RCC 7860 (cell line): ENCODE measurements around the gene PRKRA.
"Not testable (repeated sequence)": the region's sequence is repeated elsewhere in the genome, so short reads cannot be mapped to it uniquely, and the experiment has no call there.

Experiments used
- DNase-seq: peaks from one replicate; pipeline ENCODE4 v3.0.0-alpha.2; 2015; ENCODE audit warnings: low spot score
- FAIRE-seq: peaks from 2 replicates; lab custom pipeline; 2012; peaks lifted over from hg19 to GRCh38; lab: Jason Lieb, UNC

PRKRA gene

GRCh38 chr2:178415979-178416378, 35.0 kb downstream of the PRKRA start:
- FAIRE-seq (no peak), DNase-seq (no peak)

- peak; percentile 92 for DNase-seq
- peak; percentile 88 for FAIRE-seq
These were observed 36.4 kb downstream of the PRKRA start for GRCh38 chr2:178414266-178415247.

- FAIRE-seq (no peak), DNase-seq (peak; percentile 67)
These were observed 37.3 kb downstream of the PRKRA start for GRCh38 chr2:178413472-178414265.

GRCh38 chr2:178412453-178412852, 38.5 kb downstream of the PRKRA start:
- DNase-seq, FAIRE-seq: not testable (repeated sequence)

GRCh38 chr2:178412047-178412446, 38.9 kb downstream of the PRKRA start:
- DNase-seq (no peak), FAIRE-seq (no peak)

- DNase-seq (no peak), FAIRE-seq (no peak)
These were observed 41.7 kb downstream of the PRKRA start for GRCh38 chr2:178409261-178409660.

- DNase-seq (peak; percentile 61), FAIRE-seq (peak; percentile 71)
These were observed 46.6 kb downstream of the PRKRA start for GRCh38 chr2:178404368-178404767.

- DNase-seq (no peak), FAIRE-seq (no peak)
These were observed 47.2 kb downstream of the PRKRA start for GRCh38 chr2:178403671-178404306.

GRCh38 chr2:178401994-178402437, 49.0 kb downstream of the PRKRA start:
- DNase-seq, result no peak

GRCh38 chr2:178397002-178397605, 53.9 kb downstream of the PRKRA start:
- FAIRE-seq (peak; percentile 78), DNase-seq (peak; percentile 35)

More at GRCh38 chr2:178401994-178402437, 49.0 kb downstream of the PRKRA start:
- FAIRE-seq, result no peak

GRCh38 chr2:178395941-178396570, 54.9 kb downstream of the PRKRA start:
- DNase-seq, result no peak
- no peak for FAIRE-seq

- FAIRE-seq, result no peak
These were observed 55.7 kb downstream of the PRKRA start for GRCh38 chr2:178395295-178395694.

GRCh38 chr2:178394859-178395258, 56.1 kb downstream of the PRKRA start:
- DNase-seq, result no peak
- FAIRE-seq, result no peak

More at GRCh38 chr2:178395295-178395694, 55.7 kb downstream of the PRKRA start:
- no peak for DNase-seq

- DNase-seq, result no peak
- FAIRE-seq, result no peak
These were observed 58.8 kb downstream of the PRKRA start for GRCh38 chr2:178392215-178392614.

- no peak for DNase-seq
- no peak for FAIRE-seq
These were observed 59.3 kb downstream of the PRKRA start for GRCh38 chr2:178391701-178392100.

- DNase-seq, result no peak
- FAIRE-seq, result no peak
These were observed 62.7 kb downstream of the PRKRA start for GRCh38 chr2:178388287-178388686.

GRCh38 chr2:178386986-178387597, 63.9 kb downstream of the PRKRA start:
- FAIRE-seq (no peak), DNase-seq (no peak)

GRCh38 chr2:178385595-178386148, 65.3 kb downstream of the PRKRA start:
- DNase-seq (no peak), FAIRE-seq (no peak)

- no peak for DNase-seq
- no peak for FAIRE-seq
These were observed 67.3 kb downstream of the PRKRA start for GRCh38 chr2:178383718-178384117.
